Mesodermal cell (in vitro differentiated cells): ENCODE measurements around the gene GALNT1.

ENCODE experiments used
- H3K27ac ChIP-seq: 2 replicates; pipeline ENCODE4 v1.7.0; 2013; ENCODE audit warnings: mild to moderate bottlenecking, low read depth, low read length, moderate library complexity; ENCODE audit not compliant: severe bottlenecking
- H3K36me3 ChIP-seq: 2 replicates; pipeline ENCODE4 v1.7.1; 2013; ENCODE audit warnings: mild to moderate bottlenecking, low read length, moderate library complexity; ENCODE audit not compliant: control insufficient read depth, insufficient read depth
- H3K4me1 ChIP-seq: one replicate; pipeline ENCODE4 v1.7.1; 2013; ENCODE audit warnings: mild to moderate bottlenecking, low read length; ENCODE audit not compliant: insufficient read depth, control insufficient read depth, poor library complexity, severe bottlenecking
- H3K4me3 ChIP-seq: 2 replicates; pipeline ENCODE4 v1.7.0; 2013; ENCODE audit warnings: low read length, control low read depth, mild to moderate bottlenecking; ENCODE audit not compliant: insufficient read depth, poor library complexity, severe bottlenecking; ENCODE audit errors: extremely low read depth
- H3K9me3 ChIP-seq: 2 replicates; pipeline ENCODE4 v1.7.1; 2013; ENCODE audit warnings: mild to moderate bottlenecking, low read length, moderate library complexity; ENCODE audit not compliant: control insufficient read depth
- WGBS, 2 experiments: methylation state at CpG; one replicate each; pipeline ENCODE4 v1.1.5; 2013; ENCODE audit warnings: missing lambda C conversion rate in 2 of 2; ENCODE audit not compliant: insufficient coverage in 2 of 2; 5-methylcytosine and 5-hydroxymethylcytosine counted together

GALNT1 gene

GRCh38 chr18:35603008-35603407 is 21.5 kb downstream of the GALNT1 start:
- Histone ChIP-seq H3K27ac (no peak overlapping the region), H3K4me1 (peaks cover 10% of the 10 kb centered on the region), H3K36me3 (peaks cover 4% of the 10 kb centered on the region), H3K4me3 (no peak overlapping the region), H3K9me3 (peaks cover 24% of the 10 kb centered on the region)

- peaks cover 24% of the 10 kb centered on the region for H3K9me3 ChIP-seq
- H3K36me3 ChIP-seq = peaks cover 4% of the 10 kb centered on the region
- no peak overlapping the region for H3K27ac ChIP-seq
- no peak overlapping the region for H3K4me3 ChIP-seq
- peaks cover 10% of the 10 kb centered on the region for H3K4me1 ChIP-seq
- 100% methylated on average over 2 of the region's 3 CpGs; no CpG with 5 or more reads in 1 of the 2 experiments for WGBS, 2 experiments
These were observed 22.0 kb downstream of the GALNT1 start for GRCh38 chr18:35603528-35603927.

GRCh38 chr18:35604369-35604768 is 22.8 kb downstream of the GALNT1 start:
- H3K4me1 ChIP-seq = peaks cover 10% of the 10 kb centered on the region
- H3K4me3 ChIP-seq = no peak overlapping the region
- H3K27ac ChIP-seq = no peak overlapping the region
- 100% methylated on average over 1 of the region's 3 CpGs for WGBS, 2 experiments
- peaks cover 24% of the 10 kb centered on the region for H3K9me3 ChIP-seq
- H3K36me3 ChIP-seq = peaks cover 4% of the 10 kb centered on the region

- 75 to 100% methylated on average over 1 of the region's 3 CpGs for WGBS, 2 experiments
- peaks cover 19% of the 10 kb centered on the region for H3K4me1 ChIP-seq
- no peak overlapping the region for H3K4me3 ChIP-seq
- peaks cover 4% of the 10 kb centered on the region for H3K36me3 ChIP-seq
- H3K9me3 ChIP-seq = peaks cover 18% of the 10 kb centered on the region
- H3K27ac ChIP-seq = peak overlapping the region; percentile 1
These were observed 24.3 kb downstream of the GALNT1 start for GRCh38 chr18:35605686-35606417.

GRCh38 chr18:35609236-35609635 is 27.7 kb downstream of the GALNT1 start:
- H3K36me3 ChIP-seq = no peaks in the 10 kb centered on the region
- peaks cover 39% of the 10 kb centered on the region for H3K4me1 ChIP-seq
- no peaks in the 10 kb centered on the region for H3K9me3 ChIP-seq
- H3K4me3 ChIP-seq = no peak overlapping the region
- H3K27ac ChIP-seq = no peak overlapping the region
- WGBS, 2 experiments = no CpG with 5 or more reads among the region's 1 CpG

GRCh38 chr18:35610089-35610488 is 28.5 kb downstream of the GALNT1 start:
- Histone ChIP-seq H3K4me3 (no peak overlapping the region), H3K4me1 (peaks cover 39% of the 10 kb centered on the region), H3K27ac (no peak overlapping the region), H3K36me3 (no peaks in the 10 kb centered on the region), H3K9me3 (no peaks in the 10 kb centered on the region)
- 65 to 92% methylated on average over 2 of the region's 3 CpGs for WGBS, 2 experiments

GRCh38 chr18:35610724-35611123 is 29.2 kb downstream of the GALNT1 start:
- H3K36me3 ChIP-seq = no peaks in the 10 kb centered on the region
- no peak overlapping the region for H3K27ac ChIP-seq
- no peak overlapping the region for H3K4me3 ChIP-seq
- peaks cover 41% of the 10 kb centered on the region for H3K4me1 ChIP-seq
- no peaks in the 10 kb centered on the region for H3K9me3 ChIP-seq

- H3K4me3 ChIP-seq = no peak overlapping the region
- H3K27ac ChIP-seq = peak overlapping the region; percentile 11
- peaks cover 41% of the 10 kb centered on the region for H3K4me1 ChIP-seq
- WGBS, 2 experiments = no CpG with 5 or more reads among the region's 1 CpG
- H3K36me3 ChIP-seq = no peaks in the 10 kb centered on the region
- H3K9me3 ChIP-seq = no peaks in the 10 kb centered on the region
These were observed 30.0 kb downstream of the GALNT1 start for GRCh38 chr18:35611518-35611917.

- H3K4me3 ChIP-seq = no peak overlapping the region
- no peaks in the 10 kb centered on the region for H3K36me3 ChIP-seq
- H3K9me3 ChIP-seq = no peaks in the 10 kb centered on the region
- WGBS, 2 experiments = no CpG with 5 or more reads among the region's 2 CpGs
- H3K27ac ChIP-seq = peak overlapping the region; percentile 77
- H3K4me1 ChIP-seq = peaks cover 71% of the 10 kb centered on the region
These were observed 34.5 kb downstream of the GALNT1 start for GRCh38 chr18:35616074-35616473.

GRCh38 chr18:35616664-35617423 is 35.3 kb downstream of the GALNT1 start:
- Histone ChIP-seq H3K36me3 (no peaks in the 10 kb centered on the region), H3K9me3 (no peaks in the 10 kb centered on the region), H3K27ac (peak overlapping the region; percentile 77), H3K4me1 (peaks cover 69% of the 10 kb centered on the region), H3K4me3 (no peak overlapping the region)
- 45 to 71% methylated on average over 2 to 5 of the region's 6 CpGs for WGBS, 2 experiments

GRCh38 chr18:35617865-35618264 is 36.3 kb downstream of the GALNT1 start:
- Histone ChIP-seq H3K27ac (no peak overlapping the region), H3K4me3 (no peak overlapping the region), H3K9me3 (no peaks in the 10 kb centered on the region), H3K4me1 (peaks cover 64% of the 10 kb centered on the region), H3K36me3 (no peaks in the 10 kb centered on the region)
- WGBS, 2 experiments = 100% methylated on average over 1 of the region's 1 CpG; no CpG with 5 or more reads in 1 of the 2 experiments
